Activated CD8-positive, alpha-beta memory T cell treated with anti-CD3 and anti-CD28 coated beads, Interleukin-2, amount 50 U/mL, for 48 hours (primary cell): ENCODE results near the gene IMMT.
"Not testable (repeated sequence)": the region's sequence is repeated elsewhere in the genome, so short reads cannot be mapped to it uniquely, and the experiment has no call there.

Experiments
- DNase-seq: peaks from one replicate; pipeline ENCODE4 v3.0.0-alpha.2; 2020

IMMT gene

GRCh38 chr2:86225581-86225980 lies 30.3 kb upstream of the IMMT start:
- DNase-seq, result peak; percentile 70

GRCh38 chr2:86224645-86225355 lies 29.5 kb upstream of the IMMT start:
- DNase-seq, result no peak

GRCh38 chr2:86223927-86224560 lies 28.8 kb upstream of the IMMT start:
- no peak for DNase-seq

GRCh38 chr2:86223140-86223926 lies 28.1 kb upstream of the IMMT start:
- no peak for DNase-seq

- peak; percentile 77 for DNase-seq
Measured at GRCh38 chr2:86221066-86221684, 25.9 kb upstream of the IMMT start.

- DNase-seq, result no peak
Measured at GRCh38 chr2:86219896-86220295, 24.6 kb upstream of the IMMT start.

GRCh38 chr2:86218124-86218523 lies 22.9 kb upstream of the IMMT start:
- peak; percentile 40 for DNase-seq

- no peak for DNase-seq
Measured at GRCh38 chr2:86216575-86217555, 21.6 kb upstream of the IMMT start.

GRCh38 chr2:86214503-86214832 lies 19.2 kb upstream of the IMMT start:
- no peak for DNase-seq

- no peak for DNase-seq
Measured at GRCh38 chr2:86213699-86214502, 18.6 kb upstream of the IMMT start.

- no peak for DNase-seq
Measured at GRCh38 chr2:86213056-86213455, 17.8 kb upstream of the IMMT start.

GRCh38 chr2:86211796-86212188 lies 16.5 kb upstream of the IMMT start:
- DNase-seq, result no peak

- DNase-seq, result no peak
Measured at GRCh38 chr2:86211033-86211795, 16.0 kb upstream of the IMMT start.

GRCh38 chr2:86204458-86204857 lies 9.2 kb upstream of the IMMT start:
- DNase-seq, result no peak

GRCh38 chr2:86203614-86204013 lies 8.4 kb upstream of the IMMT start:
- no peak for DNase-seq

GRCh38 chr2:86202702-86203101 lies 7.4 kb upstream of the IMMT start:
- DNase-seq, result no peak

GRCh38 chr2:86202336-86202692 lies 7.1 kb upstream of the IMMT start:
- no peak for DNase-seq

GRCh38 chr2:86201671-86202335 lies 6.5 kb upstream of the IMMT start:
- no peak for DNase-seq

GRCh38 chr2:86200564-86200963 lies 5.3 kb upstream of the IMMT start:
- DNase-seq, result not testable (repeated sequence)

GRCh38 chr2:86199834-86200177 lies 4.5 kb upstream of the IMMT start:
- no peak for DNase-seq
